Aorta (tissue), 5 donors: ENCODE measurements around the gene OOSP4A. TPM values are rescaled to one million over a fixed set of nuclear protein-coding genes. Genes with fewer than 3 reads are reported as not detected.

Experiments used
- ATAC-seq: fragments of 200-7000 bp; cut with Tn5 transposase; one replicate; pipeline ENCODE4 v1.9.1; 2022; ENCODE audit warnings: moderate library complexity; ENCODE audit not compliant: low FRiP score
- DNase-seq, 2 donors: peaks; one replicate each; pipeline ENCODE4 v3.0.0-alpha.2; 2020
- H3K27ac ChIP-seq, 2 donors: one replicate each; pipeline ENCODE4 v1.5.1; 2013; ENCODE audit warnings: low read length in 2 of 2, mild to moderate bottlenecking in 2 of 2, moderate library complexity in 2 of 2, control low read depth in 1 of 2, inconsistent platforms in 1 of 2, low read depth in 1 of 2
- H3K27me3 ChIP-seq, 2 donors: one replicate each; pipeline ENCODE4 v1.6.1; 2013; ENCODE audit warnings: control low read depth in 1 of 2, low read length in 1 of 2, mild to moderate bottlenecking in 1 of 2, moderate library complexity in 1 of 2; ENCODE audit not compliant: insufficient read depth in 2 of 2, control insufficient read depth in 1 of 2
- H3K36me3 ChIP-seq, 2 donors: one replicate each; pipeline ENCODE4 v1.6.1; 2013; ENCODE audit warnings: control low read depth in 1 of 2, low read length in 1 of 2, mild to moderate bottlenecking in 1 of 2; ENCODE audit not compliant: insufficient read depth in 2 of 2, control insufficient read depth in 1 of 2
- H3K4me1 ChIP-seq, 2 donors: one replicate each; pipeline ENCODE4 v1.6.1; 2013; ENCODE audit warnings: low read length in 2 of 2, control low read depth in 1 of 2, mild to moderate bottlenecking in 1 of 2, moderate library complexity in 1 of 2; ENCODE audit not compliant: insufficient read depth in 2 of 2, control insufficient read depth in 1 of 2
- H3K4me3 ChIP-seq, 2 donors: one replicate each; pipeline ENCODE4 v1.5.1; 2013; ENCODE audit warnings: low read length in 2 of 2, control low read depth in 1 of 2, mild to moderate bottlenecking in 1 of 2
- H3K9me3 ChIP-seq: one replicate; pipeline ENCODE4 v1.6.1; 2013; ENCODE audit warnings: mild to moderate bottlenecking, low read length; ENCODE audit not compliant: control insufficient read depth
- WGBS, 2 donors: extraction: QIAGEN DNeasy Blood & Tissue Kit; methylation state at CpG; one replicate each; pipeline ENCODE4 v1.1.7; 2013; 5-methylcytosine and 5-hydroxymethylcytosine counted together
- intact Hi-C, 2 donors: fragments of 100-400 bp; cut with DNase I; formaldehyde crosslinking; loops; one replicate each; pipeline versions ENCODE4 v1.14.2 to v1.15.0; 2022
- long read RNA-seq, 2 donors: library from polyadenylated mRNA; unstranded; transcript quantifications; one replicate each; pipeline ENCODE4 v2.0.0, GENCODE V29; 2020 to 2021
- polyA plus RNA-seq, 2 donors: library from polyadenylated mRNA; stranded (reverse); fragments of 200-250 nt; gene quantifications; one replicate each; pipeline ENCODE4 v1.2.3, GENCODE V29; 2013
- total RNA-seq, 2 donors: library from RNA; stranded (reverse); fragmentation: NEBNext Ultra II Directional; extraction: Animal tissue kit (Norgen Biotek cat#: 25700); gene quantifications; one replicate each; pipeline ENCODE4 v1.2.1, GENCODE V29; 2021
- donor health status: healthy with polysubstance abuse.
- donor health status: Bipolar disorder and iron deficiency.
- donor health status: DM: no; HTN: no; CAD: no.
- donor health status: DM: no; HTN: no; CAD: no.
- donor health status: DM: yes; HTN: yes; CAD: no.

OOSP4A gene
- total RNA-seq = not detected
- polyA plus RNA-seq = not detected
- long read RNA-seq, donor 1 = 0 reads
- long read RNA-seq, donor 2 = 0 reads

GRCh38 chr11:59963733-59964132, at the start of gene OOSP4A:
TSS of gene OOSP4A (plus strand) at chr11:59964033. CDS start at chr11:59964033, 0 bp downstream.
- Histone ChIP-seq H3K4me3 (no peak within 1 kb of the TSS), H3K9me3 (no peaks in the 10 kb centered on the region)

DNA sequence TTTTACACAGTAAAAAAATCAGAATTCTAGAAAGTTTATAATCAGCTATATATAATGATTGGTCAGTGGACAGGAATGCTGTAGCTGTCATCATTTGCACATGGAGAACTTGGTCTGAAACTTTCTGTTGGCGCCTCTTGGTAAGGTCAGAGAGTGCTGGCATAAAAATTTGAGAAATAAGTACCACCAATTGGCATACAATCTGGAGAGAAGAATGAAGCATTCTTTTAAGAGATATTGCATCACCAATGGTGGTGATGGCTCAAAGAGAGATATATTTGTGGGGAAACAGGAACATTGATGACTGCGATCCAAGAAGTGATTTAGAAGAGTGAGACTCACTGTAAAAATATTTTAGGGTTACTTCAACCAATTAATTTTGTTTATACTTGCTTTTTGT, 45.4 kb upstream of the OOSP4A start:
- Histone ChIP-seq H3K4me3 (no peak overlapping the region), H3K36me3 (no peaks in the 10 kb centered on the region), H3K4me1 (no peaks in the 10 kb centered on the region), H3K27me3 (no peaks in the 10 kb centered on the region), H3K9me3 (peaks cover 10% of the 10 kb centered on the region), H3K27ac (no peak overlapping the region)
- DNase-seq = no peak
- WGBS, 2 donors = 81 to 84% methylated on average over 2 of the region's 2 CpGs
- no peak for ATAC-seq
- intact Hi-C loops = no loop called here

More at GRCh38 chr11:59963733-59964132, at the start of gene OOSP4A:
- ATAC-seq (no peak), DNase-seq (no peak)
- Histone ChIP-seq H3K27me3 (no peaks in the 10 kb centered on the region), H3K27ac (no peak within 1 kb of the TSS), H3K4me1 (no peaks in the 10 kb centered on the region), H3K36me3 (no peaks in the 10 kb centered on the region)
- WGBS, 2 donors = 81 to 90% methylated on average over 3 of the region's 3 CpGs
- intact Hi-C loops = no loop called here

- H3K4me1 ChIP-seq = no peaks in the 10 kb centered on the region
- H3K27me3 ChIP-seq = no peaks in the 10 kb centered on the region
- ATAC-seq (no peak), DNase-seq (no peak)
- no peak overlapping the region for H3K4me3 ChIP-seq
- intact Hi-C loops = no loop called here
- H3K36me3 ChIP-seq = no peaks in the 10 kb centered on the region
- 37 to 39% methylated on average over 3 of the region's 3 CpGs for WGBS, 2 donors
- H3K9me3 ChIP-seq = peaks cover 10% of the 10 kb centered on the region
- H3K27ac ChIP-seq = no peak overlapping the region
Observed at GRCh38 chr11:59918987-59919589, 44.7 kb upstream of the OOSP4A start.

DNA sequence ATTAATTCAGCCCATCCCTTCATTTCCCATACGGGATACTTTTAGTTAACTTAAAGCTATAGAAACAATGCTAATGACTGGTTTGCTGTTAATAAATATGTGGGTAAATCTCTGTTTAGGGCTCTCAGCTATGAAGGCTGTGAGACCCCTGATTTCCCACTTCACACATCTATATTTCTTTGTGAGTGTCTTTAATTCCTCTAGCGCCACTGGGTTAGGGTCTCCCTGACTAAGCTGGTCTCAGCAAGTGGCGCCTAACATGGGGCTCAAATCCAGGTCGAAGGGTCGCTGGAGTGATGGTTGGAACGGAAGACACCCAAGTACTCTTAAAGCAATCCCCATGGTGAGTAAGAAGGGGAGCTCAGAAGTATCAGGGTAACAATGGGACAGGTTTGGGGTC, 40.0 kb upstream of the OOSP4A start:
- Histone ChIP-seq H3K27ac (no peak overlapping the region), H3K4me3 (no peak overlapping the region), H3K36me3 (no peaks in the 10 kb centered on the region), H3K9me3 (peaks cover 11% of the 10 kb centered on the region), H3K4me1 (no peaks in the 10 kb centered on the region), H3K27me3 (no peaks in the 10 kb centered on the region)
- DNase-seq (no peak), ATAC-seq (no peak)
- WGBS, 2 donors = 92 to 94% methylated on average over 6 of the region's 6 CpGs
- intact Hi-C loops = no loop called here

- Histone ChIP-seq H3K27ac (no peak overlapping the region), H3K27me3 (no peaks in the 10 kb centered on the region), H3K4me1 (no peaks in the 10 kb centered on the region), H3K36me3 (no peaks in the 10 kb centered on the region), H3K9me3 (peaks cover 1% of the 10 kb centered on the region), H3K4me3 (no peak overlapping the region)
- no peak for DNase-seq
- intact Hi-C loops = no loop called here
- 55 to 71% methylated on average over 1 of the region's 1 CpG for WGBS, 2 donors
- ATAC-seq = no peak
Observed at GRCh38 chr11:59931688-59932087, 32.1 kb upstream of the OOSP4A start.

GRCh38 chr11:59938132-59938531, 25.7 kb upstream of the OOSP4A start, which contains the start of gene OOSP1:
TSS of gene OOSP1 (plus strand) at chr11:59938432. CDS start at chr11:59938455, 23 bp downstream.
- Histone ChIP-seq H3K27ac (no peak within 1 kb of the TSS), H3K4me1 (no peaks in the 10 kb centered on the region), H3K36me3 (no peaks in the 10 kb centered on the region), H3K27me3 (no peaks in the 10 kb centered on the region), H3K4me3 (no peak within 1 kb of the TSS), H3K9me3 (no peaks in the 10 kb centered on the region)
- DNase-seq (no peak), ATAC-seq (no peak)
- intact Hi-C loops = no loop called here
- 52 to 68% methylated on average over 2 of the region's 2 CpGs for WGBS, 2 donors

- no peak for ATAC-seq
- intact Hi-C loops = no loop called here
Observed at GRCh38 chr11:59938718-59939117, 25.1 kb upstream of the OOSP4A start.

GRCh38 chr11:59939482-59939881, 24.4 kb upstream of the OOSP4A start:
- WGBS, 2 donors = 82 to 85% methylated on average over 2 of the region's 2 CpGs
- no peak for ATAC-seq

More at GRCh38 chr11:59938718-59939117, 25.1 kb upstream of the OOSP4A start:
- 91 to 94% methylated on average over 3 of the region's 3 CpGs for WGBS, 2 donors
- no peaks in the 10 kb centered on the region for H3K36me3 ChIP-seq
- no peak overlapping the region for H3K4me3 ChIP-seq
- no peaks in the 10 kb centered on the region for H3K9me3 ChIP-seq
- no peaks in the 10 kb centered on the region for H3K4me1 ChIP-seq
- no peak for DNase-seq
- no peak overlapping the region for H3K27ac ChIP-seq
- no peaks in the 10 kb centered on the region for H3K27me3 ChIP-seq

DNA sequence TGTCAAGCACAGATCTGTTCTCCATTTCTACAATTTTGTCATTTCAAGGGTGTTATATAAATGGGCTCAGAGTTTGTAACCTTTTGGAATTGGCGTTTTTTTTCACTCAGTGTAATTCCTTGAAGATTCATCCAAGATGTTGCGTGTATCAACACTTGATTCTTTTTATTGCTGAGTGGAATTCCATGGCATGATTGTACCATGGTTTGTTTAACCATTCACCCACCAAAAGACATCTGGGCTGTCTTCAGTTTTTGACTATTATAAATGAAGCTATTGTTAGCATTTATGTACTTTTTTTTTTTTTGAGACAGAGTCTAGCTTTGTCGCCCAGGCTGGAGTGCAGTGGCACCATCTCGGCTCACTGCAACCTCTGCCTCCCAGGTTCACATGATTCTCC, 22.7 kb upstream of the OOSP4A start:
- Histone ChIP-seq H3K9me3 (peaks cover 2% of the 10 kb centered on the region), H3K36me3 (no peaks in the 10 kb centered on the region), H3K27ac (no peak overlapping the region), H3K27me3 (no peaks in the 10 kb centered on the region), H3K4me1 (no peaks in the 10 kb centered on the region), H3K4me3 (no peak overlapping the region)
- DNase-seq (no peak), ATAC-seq (no peak)
- intact Hi-C loops = no loop called here
- 74 to 85% methylated on average over 4 of the region's 4 CpGs for WGBS, 2 donors

More at GRCh38 chr11:59939482-59939881, 24.4 kb upstream of the OOSP4A start:
- no peak for DNase-seq
- Histone ChIP-seq H3K27me3 (no peaks in the 10 kb centered on the region), H3K27ac (no peak overlapping the region), H3K4me3 (no peak overlapping the region), H3K9me3 (peaks cover 2% of the 10 kb centered on the region), H3K36me3 (no peaks in the 10 kb centered on the region), H3K4me1 (no peaks in the 10 kb centered on the region)
- intact Hi-C loops = no loop called here
